Activated T-helper 2 cell treated with anti-CD3 and anti-CD28 coated beads, Interferon-gamma antibody, Interleukin-2, Interleukin-4, amounts not matched to agents 10 μg/mL and 5 μg/mL and 100 μg/mL, durations not matched to agents 14 hours and 24 hours and 36 hours (primary cell): ENCODE results near the gene EBI3. TPM values are rescaled to one million over a fixed set of nuclear protein-coding genes. Genes with fewer than 3 reads are reported as not detected.
"Not testable (repeated sequence)": the region's sequence is repeated elsewhere in the genome, so short reads cannot be mapped to it uniquely, and the experiment has no call there.

Experiments used
- DNase-seq: peaks from one replicate; pipeline ENCODE4 v3.0.0; 2021; ENCODE audit warnings: low spot score
- H3K27ac Mint-ChIP-seq: one replicate; pipeline ENCODE4 v1.8.0; 2021; ENCODE audit warnings: mixed read lengths
- H3K27me3 Mint-ChIP-seq: one replicate; pipeline ENCODE4 v1.8.0; 2021; ENCODE audit warnings: low read depth, mixed read lengths
- H3K36me3 Mint-ChIP-seq: one replicate; pipeline ENCODE4 v1.8.0; 2021; ENCODE audit warnings: low read depth, mixed read lengths
- H3K4me1 Mint-ChIP-seq: one replicate; pipeline ENCODE4 v1.8.0; 2021; ENCODE audit warnings: low read depth, mixed read lengths
- H3K4me3 Mint-ChIP-seq: one replicate; pipeline ENCODE4 v1.8.0; 2021; ENCODE audit warnings: low read depth, mild to moderate bottlenecking, moderate library complexity, mixed read lengths
- H3K9me3 Mint-ChIP-seq: one replicate; pipeline ENCODE4 v1.8.0; 2021; ENCODE audit warnings: mixed read lengths
- intact Hi-C: fragments of 100-400 bp; cut with micrococcal nuclease; formaldehyde crosslinking; loops from one replicate; pipeline ENCODE4 v1.15.1; 2023
- total RNA-seq: library from RNA; stranded (reverse); gene quantifications from 2 replicates; pipeline ENCODE4 v1.2.3, GENCODE V29; 2022

The EBI3 gene
- total RNA-seq, 1 donor from 2014 or later, result 47.0 TPM

DNA sequence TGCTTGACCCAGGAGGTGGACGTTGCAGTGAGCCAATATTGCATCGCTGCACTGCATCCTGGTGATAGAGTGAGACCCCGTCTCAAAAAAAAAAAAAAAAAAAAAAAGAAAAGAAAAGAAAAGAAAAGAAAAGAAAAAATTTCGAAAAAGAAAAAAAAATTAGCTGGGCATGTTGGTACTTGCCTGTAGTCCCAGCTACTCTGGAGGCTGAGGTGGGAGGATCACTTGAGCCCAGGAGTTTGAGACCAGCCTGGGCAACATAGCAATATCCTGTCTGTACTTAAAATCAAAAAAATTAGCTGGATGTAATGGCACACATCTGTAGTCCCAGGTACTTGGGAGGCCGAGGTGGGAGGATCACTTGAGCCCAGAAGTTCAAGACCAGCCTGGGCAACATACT, 2.8 kb downstream of the EBI3 start:
- H3K27ac Mint-ChIP-seq, H3K4me1 Mint-ChIP-seq, intact Hi-C loops, H3K27me3 Mint-ChIP-seq, H3K9me3 Mint-ChIP-seq, H3K36me3 Mint-ChIP-seq, H3K4me3 Mint-ChIP-seq, DNase-seq: not testable (repeated sequence)

DNA sequence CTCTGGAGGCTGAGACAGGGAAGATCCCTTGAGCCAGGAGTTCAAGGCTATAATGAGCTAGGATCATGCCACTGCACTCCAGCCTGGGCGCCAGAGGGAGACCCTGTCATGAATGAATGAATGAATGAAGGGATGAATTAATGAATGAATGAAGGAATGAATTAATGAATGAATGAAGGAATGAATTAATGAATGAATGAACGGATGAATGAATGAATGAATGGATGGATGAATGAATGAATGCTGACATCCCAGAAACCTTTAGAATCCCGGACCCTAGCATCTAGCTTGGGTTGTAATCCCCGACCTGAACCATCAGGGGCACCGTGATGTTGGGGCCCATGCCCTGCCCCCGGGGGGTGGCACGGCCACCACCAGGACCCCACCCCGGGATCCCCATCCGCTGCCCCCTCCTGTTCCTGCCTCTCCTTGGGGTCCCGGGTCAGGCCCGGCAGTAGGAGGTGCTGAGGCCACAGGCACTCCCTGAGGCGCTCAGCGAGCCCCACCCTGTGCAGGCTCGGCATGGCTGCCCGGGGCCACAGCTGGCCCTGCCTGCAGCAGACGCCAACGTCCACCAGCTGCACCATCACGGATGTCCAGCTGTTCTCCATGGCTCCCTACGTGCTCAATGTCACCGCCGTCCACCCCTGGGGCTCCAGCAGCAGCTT, 3.4 kb downstream of the EBI3 start:
- Mint-ChIP-seq H3K4me3 (no peak overlapping the region), H3K27me3 (no peaks in the 10 kb centered on the region), H3K36me3 (peaks cover 6% of the 10 kb centered on the region), H3K4me1 (peaks cover 2% of the 10 kb centered on the region), H3K9me3 (no peaks in the 10 kb centered on the region), H3K27ac (no peak overlapping the region)
- no peak for DNase-seq
- intact Hi-C loops, result no loop called here

DNA sequence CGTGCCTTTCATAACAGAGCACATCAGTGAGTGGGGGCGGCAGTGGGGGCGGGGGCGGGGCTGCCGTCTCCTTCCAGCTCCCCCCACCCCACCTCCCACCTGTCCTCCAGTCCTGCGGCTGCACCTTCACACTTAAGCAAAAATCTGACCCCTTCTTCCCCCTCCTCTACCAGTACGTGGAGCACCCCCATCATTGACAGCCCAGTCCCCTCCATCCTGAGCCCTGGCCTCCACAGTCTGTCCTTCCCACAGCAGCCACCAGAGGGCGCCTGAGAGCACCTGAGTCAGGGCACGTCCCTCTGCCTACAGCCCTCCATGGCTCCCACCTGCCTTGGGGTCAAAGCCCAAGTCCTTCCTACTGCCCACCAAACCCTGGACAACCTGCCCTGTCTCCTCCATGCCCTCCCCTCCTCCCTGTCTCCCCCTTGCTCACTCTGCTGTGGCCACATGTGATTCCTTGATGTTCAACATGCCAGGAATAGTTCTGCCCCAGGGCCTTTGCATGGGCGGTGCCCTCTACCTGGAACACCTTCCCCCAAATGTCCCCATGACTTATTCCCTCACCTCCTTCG, 4.0 kb downstream of the EBI3 start:
- no peaks in the 10 kb centered on the region for H3K9me3 Mint-ChIP-seq
- peaks cover 6% of the 10 kb centered on the region for H3K36me3 Mint-ChIP-seq
- peaks cover 2% of the 10 kb centered on the region for H3K4me1 Mint-ChIP-seq
- intact Hi-C loops, result no loop called here
- no peaks in the 10 kb centered on the region for H3K27me3 Mint-ChIP-seq
- H3K4me3 Mint-ChIP-seq, result no peak overlapping the region
- DNase-seq, result peak; percentile 53
- H3K27ac Mint-ChIP-seq, result peak overlapping the region; percentile 56

DNA sequence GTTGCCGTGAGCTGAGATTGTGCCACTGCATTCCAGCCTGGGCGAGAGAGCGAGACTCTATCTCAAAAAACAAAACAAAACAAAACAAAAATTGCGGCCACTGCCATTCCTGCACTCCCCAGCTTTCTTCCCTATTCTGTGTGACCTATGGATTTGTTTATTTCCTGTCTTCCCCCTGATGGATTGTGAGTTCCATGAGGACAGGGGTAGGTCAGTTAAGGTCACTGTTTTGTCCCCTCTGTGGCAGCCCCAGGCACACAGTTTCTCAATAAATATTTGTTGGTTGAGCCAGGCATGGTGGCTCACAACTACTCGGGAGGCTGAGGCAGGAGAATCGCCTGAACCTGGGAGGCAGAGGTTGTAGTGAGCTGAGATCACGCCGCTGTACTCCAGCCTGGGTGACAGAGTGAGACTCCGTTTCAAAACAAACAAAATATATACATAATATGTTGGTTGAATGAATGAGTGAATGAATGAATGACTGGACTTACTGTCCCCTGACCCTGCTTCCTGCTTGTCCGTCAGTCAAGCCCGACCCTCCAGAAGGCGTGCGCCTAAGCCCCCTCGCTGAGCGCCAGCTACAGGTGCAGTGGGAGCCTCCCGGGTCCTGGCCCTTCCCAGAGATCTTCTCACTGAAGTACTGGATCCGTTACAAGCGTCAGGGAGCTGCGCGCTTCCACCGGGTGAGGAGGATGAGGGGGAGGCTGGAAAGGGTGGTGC, 5.0 kb downstream of the EBI3 start:
- Mint-ChIP-seq H3K4me1 (peaks cover 2% of the 10 kb centered on the region), H3K27me3 (no peaks in the 10 kb centered on the region), H3K36me3 (peaks cover 6% of the 10 kb centered on the region), H3K27ac (no peak overlapping the region), H3K9me3 (no peaks in the 10 kb centered on the region), H3K4me3 (no peak overlapping the region)
- no peak for DNase-seq
- intact Hi-C loops, result no loop called here

DNA sequence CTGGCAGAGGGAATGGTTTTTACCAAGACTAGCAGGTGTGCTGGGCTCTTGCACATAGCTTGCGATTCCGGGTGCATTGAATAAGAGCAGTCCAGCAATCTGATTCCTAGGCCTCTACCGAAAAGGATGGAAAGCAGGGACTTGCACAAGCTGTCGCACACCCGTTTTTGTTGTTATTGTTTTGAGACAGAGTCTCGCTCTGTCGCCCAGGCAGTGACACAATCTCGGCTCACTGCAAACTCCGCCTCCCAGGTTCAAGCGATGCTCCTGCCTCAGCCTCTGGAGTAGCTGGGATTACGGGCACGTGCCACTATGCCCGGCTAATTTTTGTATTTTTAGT, 5.5 kb downstream of the EBI3 start:
- H3K4me1 Mint-ChIP-seq, result no peaks in the 10 kb centered on the region
- H3K4me3 Mint-ChIP-seq, result no peak overlapping the region
- no peaks in the 10 kb centered on the region for H3K27me3 Mint-ChIP-seq
- intact Hi-C loops, result no loop called here
- DNase-seq, result no peak
- no peaks in the 10 kb centered on the region for H3K9me3 Mint-ChIP-seq
- H3K36me3 Mint-ChIP-seq, result peaks cover 6% of the 10 kb centered on the region
- no peak overlapping the region for H3K27ac Mint-ChIP-seq

DNA sequence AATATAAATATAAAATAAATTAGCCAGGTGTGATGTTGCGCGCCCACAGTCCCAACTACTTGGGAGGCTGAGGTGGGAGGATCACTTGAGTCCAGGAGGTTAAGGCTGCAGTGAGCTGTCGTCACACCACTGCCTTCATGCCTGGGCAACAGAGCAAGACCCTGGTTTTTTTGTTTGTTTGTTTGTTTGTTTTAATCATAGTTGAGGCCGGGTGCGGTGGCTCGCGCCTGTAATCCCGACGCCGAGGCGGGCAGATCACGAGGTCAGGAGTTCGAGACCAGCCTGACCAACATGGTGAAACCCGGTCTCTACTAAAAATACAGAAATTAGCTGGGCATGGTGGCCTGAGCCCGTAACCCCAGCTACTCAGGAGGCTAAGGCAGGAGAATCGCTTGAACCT, 8.2 kb downstream of the EBI3 start:
- H3K27ac Mint-ChIP-seq, H3K36me3 Mint-ChIP-seq, intact Hi-C loops: not testable (repeated sequence)

DNA sequence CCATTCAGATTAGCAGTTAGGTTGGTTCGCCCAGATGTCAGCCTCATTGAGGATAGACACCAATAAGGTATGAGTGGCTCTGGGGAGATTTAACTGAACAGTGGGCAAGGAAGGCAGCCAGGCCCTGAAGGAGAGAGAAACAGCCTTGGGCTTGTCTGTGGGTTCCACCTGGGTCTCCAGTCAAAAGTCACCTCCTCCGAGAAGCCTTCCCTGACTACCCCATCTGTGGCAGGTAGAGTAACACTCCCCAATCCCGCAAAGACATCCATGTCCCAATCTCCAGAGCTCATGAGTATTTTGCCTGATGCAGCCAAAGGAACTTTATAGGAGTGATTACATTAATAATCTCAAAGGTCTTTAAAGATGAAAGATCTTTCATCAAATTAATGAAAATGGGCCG, 9.5 kb downstream of the EBI3 start:
- Mint-ChIP-seq H3K4me1 (no peaks in the 10 kb centered on the region), H3K9me3 (peaks cover 9% of the 10 kb centered on the region), H3K27ac (no peak overlapping the region), H3K36me3 (no peaks in the 10 kb centered on the region), H3K27me3 (no peaks in the 10 kb centered on the region), H3K4me3 (no peak overlapping the region)
- DNase-seq, result no peak
- intact Hi-C loops, result no loop called here

More for the DNA sequence above, 8.2 kb downstream of the EBI3 start:
- not testable (repeated sequence) for H3K4me3 Mint-ChIP-seq, H3K27me3 Mint-ChIP-seq, H3K9me3 Mint-ChIP-seq, H3K4me1 Mint-ChIP-seq, DNase-seq

DNA sequence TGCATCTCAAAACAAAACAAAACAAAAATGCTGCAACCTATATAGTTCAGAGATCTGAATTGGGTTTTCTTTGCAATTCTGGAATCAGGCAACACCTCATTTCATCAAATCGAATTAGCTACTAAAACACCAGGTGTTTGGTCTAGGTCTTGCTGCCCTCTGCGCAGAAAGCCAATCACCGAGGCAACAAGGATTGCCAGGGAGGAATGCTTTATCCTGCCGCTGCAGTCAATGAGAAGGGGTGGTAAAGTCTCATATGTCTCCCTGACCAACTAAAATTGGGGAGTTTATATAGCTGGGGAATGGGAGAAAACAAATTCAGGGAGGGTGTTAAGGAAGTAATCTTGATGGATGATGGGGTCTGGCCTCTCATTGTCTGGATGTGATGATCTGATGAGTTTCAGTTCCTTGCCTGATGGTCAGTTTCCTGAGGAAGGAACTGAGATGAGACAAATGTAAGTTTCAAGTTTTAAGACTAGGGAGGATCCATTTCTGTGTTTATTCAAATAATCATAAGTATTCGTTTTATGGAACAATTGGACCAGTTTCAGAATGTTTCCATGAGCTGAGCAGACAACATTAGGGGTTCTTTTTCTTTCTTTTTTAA, 12.6 kb downstream of the EBI3 start:
- peaks cover 5% of the 10 kb centered on the region for H3K4me1 Mint-ChIP-seq
- H3K4me3 Mint-ChIP-seq, result no peak overlapping the region
- H3K27me3 Mint-ChIP-seq, result no peaks in the 10 kb centered on the region
- no peak for DNase-seq
- peaks cover 9% of the 10 kb centered on the region for H3K9me3 Mint-ChIP-seq
- no peaks in the 10 kb centered on the region for H3K36me3 Mint-ChIP-seq
- no peak overlapping the region for H3K27ac Mint-ChIP-seq
- intact Hi-C loops, result no loop called here

DNA sequence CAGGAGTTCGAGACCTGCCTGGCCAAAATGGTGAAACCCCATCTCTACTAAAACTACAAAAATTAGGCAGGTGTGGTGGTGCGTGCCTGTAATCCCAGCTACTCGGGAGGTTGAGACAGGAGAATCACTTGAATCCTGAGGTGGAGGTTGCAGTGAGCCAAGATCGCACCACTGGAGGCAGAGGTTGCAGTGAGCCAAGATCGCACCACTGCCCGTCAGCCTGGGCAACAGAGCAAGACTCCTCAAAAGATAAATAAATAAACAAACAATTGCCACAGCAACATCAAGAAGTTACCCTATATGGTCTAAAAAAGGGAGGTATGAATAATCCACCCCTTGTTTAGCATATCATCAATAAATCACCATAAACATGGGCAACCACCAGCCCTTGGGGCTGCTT, 16.6 kb downstream of the EBI3 start:
- Mint-ChIP-seq H3K4me3 (peak overlapping the region; percentile 8), H3K36me3 (peaks cover 27% of the 10 kb centered on the region), H3K4me1 (peaks cover 10% of the 10 kb centered on the region)
- intact Hi-C loops, result loop anchor here (2.0 to 5.0 kb wide), 2 partner anchors 157 to 179 kb away; partner anchors contain the start of genes CHAF1A and ZBTB7A
- H3K27me3 Mint-ChIP-seq, H3K27ac Mint-ChIP-seq, DNase-seq, H3K9me3 Mint-ChIP-seq: not testable (repeated sequence)

DNA sequence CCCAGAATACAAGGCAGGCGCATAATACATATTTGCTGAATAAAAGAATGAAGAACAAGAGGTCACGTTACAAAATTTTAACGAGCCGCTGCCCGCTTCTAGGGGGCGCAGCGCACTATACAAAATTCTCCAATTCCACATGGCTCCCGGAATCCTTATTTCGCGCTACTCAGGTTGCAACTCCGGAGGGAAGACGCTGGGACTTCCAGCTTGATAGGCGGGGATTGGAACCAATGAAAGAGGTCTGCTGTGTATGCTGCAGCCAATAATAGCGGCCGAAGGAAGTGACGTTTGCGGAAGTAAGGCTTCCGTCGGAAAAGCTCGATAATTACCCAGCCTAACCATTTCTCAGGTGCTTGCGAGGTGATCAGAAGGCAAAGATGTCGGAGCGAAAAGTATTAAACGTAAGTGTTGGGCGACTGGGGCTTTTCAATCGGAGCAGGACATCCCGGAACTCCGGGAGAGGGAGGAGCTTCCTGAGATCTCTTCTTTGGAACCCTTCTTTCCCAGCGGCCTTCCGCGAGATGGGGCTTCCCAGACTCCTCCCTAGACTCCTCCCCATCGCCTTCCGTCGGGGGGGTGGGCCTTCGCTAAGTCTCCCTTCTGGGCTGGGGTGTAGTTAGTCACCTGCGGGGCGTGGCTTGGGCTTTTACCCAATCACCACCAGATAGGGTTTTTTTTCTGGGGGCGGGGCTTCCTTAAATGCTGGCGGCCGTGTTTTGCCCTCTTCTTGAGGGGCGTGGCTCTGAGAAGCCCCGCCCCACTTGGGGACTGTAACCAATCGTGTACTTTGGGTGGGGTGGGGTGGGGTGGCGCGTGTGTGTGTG, 17.7 kb downstream of the EBI3 start, which contains the start of gene YJU2:
Gene YJU2, plus strand, starts transcription at position 314 of the 827 bp plus-strand sequence. Its CDS starts 67 bp downstream, at position 381.
- H3K4me3 Mint-ChIP-seq, result peak within 1 kb of the TSS; percentile 88
- peak within 1 kb of the TSS; percentile 96 for H3K27ac Mint-ChIP-seq
- peaks cover 37% of the 10 kb centered on the region for H3K36me3 Mint-ChIP-seq
- intact Hi-C loops, result loop anchor here (1.0 to 5.0 kb wide), 4 partner anchors 18 to 210 kb away; partner anchors contain the start of genes CHAF1A, EBI3, UBXN6 and ZBTB7A
- no peaks in the 10 kb centered on the region for H3K27me3 Mint-ChIP-seq
- DNase-seq, result peak; percentile 99
- H3K4me1 Mint-ChIP-seq, result peaks cover 10% of the 10 kb centered on the region
- H3K9me3 Mint-ChIP-seq, result peaks cover 6% of the 10 kb centered on the region

DNA sequence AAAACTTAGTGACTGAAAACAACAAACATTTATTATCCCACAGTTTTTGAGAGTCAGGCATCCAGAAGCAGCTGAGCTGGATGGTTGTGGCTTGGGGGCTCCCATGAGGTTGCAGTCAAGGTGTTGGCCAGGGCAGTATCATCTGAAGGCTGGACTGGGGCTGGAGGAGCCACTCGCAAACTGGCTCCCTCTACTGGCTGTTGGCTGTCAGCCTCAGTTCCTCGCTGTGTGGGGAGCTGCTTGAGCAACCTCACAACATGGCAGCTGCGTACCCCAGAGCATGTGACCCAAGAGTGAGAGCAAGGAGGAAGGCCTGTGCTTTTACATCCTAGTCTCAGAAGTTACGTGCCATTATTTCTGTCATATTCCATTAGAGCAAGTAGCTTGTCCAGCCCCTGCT, 27.2 kb downstream of the EBI3 start:
- H3K27ac Mint-ChIP-seq, result no peak overlapping the region
- no peaks in the 10 kb centered on the region for H3K4me1 Mint-ChIP-seq
- peaks cover 10% of the 10 kb centered on the region for H3K9me3 Mint-ChIP-seq
- H3K4me3 Mint-ChIP-seq, result no peak overlapping the region
- no peaks in the 10 kb centered on the region for H3K27me3 Mint-ChIP-seq
- DNase-seq, result no peak
- intact Hi-C loops, result no loop called here
- peaks cover 74% of the 10 kb centered on the region for H3K36me3 Mint-ChIP-seq

DNA sequence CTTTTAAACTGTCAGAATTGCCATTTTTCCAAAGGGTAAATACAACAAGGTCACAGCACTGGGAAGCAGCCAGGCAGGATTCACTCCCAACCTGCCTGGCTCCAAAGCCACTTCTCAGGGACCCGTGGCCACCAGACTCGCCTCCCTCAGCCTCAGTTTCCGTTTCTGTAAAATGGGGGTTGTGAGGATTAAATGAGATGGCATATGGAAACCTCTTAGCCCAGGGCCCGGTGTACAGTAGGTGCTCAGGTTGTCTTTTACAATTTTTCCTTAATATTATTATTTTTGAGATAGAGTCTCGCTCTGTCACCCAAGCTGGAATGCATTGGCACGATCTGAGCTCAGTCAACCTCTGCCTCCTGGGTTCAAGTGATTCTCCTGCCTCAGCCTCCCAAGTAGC, 27.7 kb downstream of the EBI3 start:
- Mint-ChIP-seq H3K9me3 (peaks cover 10% of the 10 kb centered on the region), H3K27ac (no peak overlapping the region), H3K36me3 (peaks cover 72% of the 10 kb centered on the region), H3K4me1 (no peaks in the 10 kb centered on the region), H3K27me3 (no peaks in the 10 kb centered on the region), H3K4me3 (no peak overlapping the region)
- intact Hi-C loops, result no loop called here
- no peak for DNase-seq
